GM23338 (cell line): ENCODE data around the gene CLDN19. TPM values are rescaled to one million over a fixed set of nuclear protein-coding genes. Genes with fewer than 3 reads are reported as not detected.

Experiments used
- EZH2 ChIP-seq: fragments of 200-600 bp; sonication (generic); IDR thresholded peaks from one replicate; pipeline ENCODE4 v1.8.0; 2017; ENCODE audit warnings: antibody characterized with exemption, mild to moderate bottlenecking, low read depth; ENCODE audit not compliant: unreplicated experiment
- polyA plus RNA-seq: library from polyadenylated mRNA; unstranded; fragments of >200 nt; fragmentation: Nextera tagmentation; extraction: Ambion mirVana; gene quantifications from 2 replicates; pipeline ENCODE4 v1.2.1, GENCODE V29; 2016
- total RNA-seq: library from RNA; depleted of rRNA; stranded (reverse); fragments of >200 nt; shearing (Covaris generic); gene quantifications from 2 replicates; pipeline ENCODE4 v1.2.3, GENCODE V29; 2014
- TF ChIP-seq, protein P1 (sequence below): fragments of 250-450 bp; sonication (Bioruptor Pico); IDR thresholded peaks from 2 replicates; pipeline ENCODE4 v1.5.0; 2020; ENCODE audit warnings: mild to moderate bottlenecking, moderate library complexity
- TF ChIP-seq, protein P2 (sequence below): IDR thresholded peaks from one replicate; pipeline ENCODE4 v1.6.1; 2018; ENCODE audit warnings: antibody characterized with exemption; ENCODE audit not compliant: unreplicated experiment
- TF ChIP-seq, protein P3 (sequence below): IDR thresholded peaks from 2 replicates; pipeline ENCODE4 v1.6.1; 2016; ENCODE audit warnings: antibody characterized with exemption

CLDN19 gene
- total and polyA plus RNA-seq, 2 experiments from 2014 or later, result 2.6 to 12.8 TPM

DNA sequence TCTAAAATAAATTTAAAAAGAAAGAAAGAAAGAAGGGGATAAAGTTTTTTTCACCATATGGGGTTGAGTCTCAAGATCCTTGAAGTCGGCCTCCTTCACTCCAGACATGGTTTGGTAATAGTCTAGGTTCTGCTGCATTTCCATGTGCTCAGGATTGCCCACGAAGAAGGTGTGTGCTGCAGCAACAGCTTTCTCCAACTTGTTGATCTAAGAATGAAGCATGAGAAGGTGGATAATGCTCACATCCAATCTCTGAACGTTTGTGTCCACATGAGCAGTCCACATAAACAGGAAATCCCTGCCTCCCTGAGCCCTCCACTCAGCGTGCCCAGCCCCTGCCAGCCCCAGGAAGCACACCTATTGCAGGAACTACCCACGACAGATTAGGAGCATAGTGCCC lies 22.2 kb upstream of the CLDN19 start (continued):
- TF ChIP-seq, protein P1, sequence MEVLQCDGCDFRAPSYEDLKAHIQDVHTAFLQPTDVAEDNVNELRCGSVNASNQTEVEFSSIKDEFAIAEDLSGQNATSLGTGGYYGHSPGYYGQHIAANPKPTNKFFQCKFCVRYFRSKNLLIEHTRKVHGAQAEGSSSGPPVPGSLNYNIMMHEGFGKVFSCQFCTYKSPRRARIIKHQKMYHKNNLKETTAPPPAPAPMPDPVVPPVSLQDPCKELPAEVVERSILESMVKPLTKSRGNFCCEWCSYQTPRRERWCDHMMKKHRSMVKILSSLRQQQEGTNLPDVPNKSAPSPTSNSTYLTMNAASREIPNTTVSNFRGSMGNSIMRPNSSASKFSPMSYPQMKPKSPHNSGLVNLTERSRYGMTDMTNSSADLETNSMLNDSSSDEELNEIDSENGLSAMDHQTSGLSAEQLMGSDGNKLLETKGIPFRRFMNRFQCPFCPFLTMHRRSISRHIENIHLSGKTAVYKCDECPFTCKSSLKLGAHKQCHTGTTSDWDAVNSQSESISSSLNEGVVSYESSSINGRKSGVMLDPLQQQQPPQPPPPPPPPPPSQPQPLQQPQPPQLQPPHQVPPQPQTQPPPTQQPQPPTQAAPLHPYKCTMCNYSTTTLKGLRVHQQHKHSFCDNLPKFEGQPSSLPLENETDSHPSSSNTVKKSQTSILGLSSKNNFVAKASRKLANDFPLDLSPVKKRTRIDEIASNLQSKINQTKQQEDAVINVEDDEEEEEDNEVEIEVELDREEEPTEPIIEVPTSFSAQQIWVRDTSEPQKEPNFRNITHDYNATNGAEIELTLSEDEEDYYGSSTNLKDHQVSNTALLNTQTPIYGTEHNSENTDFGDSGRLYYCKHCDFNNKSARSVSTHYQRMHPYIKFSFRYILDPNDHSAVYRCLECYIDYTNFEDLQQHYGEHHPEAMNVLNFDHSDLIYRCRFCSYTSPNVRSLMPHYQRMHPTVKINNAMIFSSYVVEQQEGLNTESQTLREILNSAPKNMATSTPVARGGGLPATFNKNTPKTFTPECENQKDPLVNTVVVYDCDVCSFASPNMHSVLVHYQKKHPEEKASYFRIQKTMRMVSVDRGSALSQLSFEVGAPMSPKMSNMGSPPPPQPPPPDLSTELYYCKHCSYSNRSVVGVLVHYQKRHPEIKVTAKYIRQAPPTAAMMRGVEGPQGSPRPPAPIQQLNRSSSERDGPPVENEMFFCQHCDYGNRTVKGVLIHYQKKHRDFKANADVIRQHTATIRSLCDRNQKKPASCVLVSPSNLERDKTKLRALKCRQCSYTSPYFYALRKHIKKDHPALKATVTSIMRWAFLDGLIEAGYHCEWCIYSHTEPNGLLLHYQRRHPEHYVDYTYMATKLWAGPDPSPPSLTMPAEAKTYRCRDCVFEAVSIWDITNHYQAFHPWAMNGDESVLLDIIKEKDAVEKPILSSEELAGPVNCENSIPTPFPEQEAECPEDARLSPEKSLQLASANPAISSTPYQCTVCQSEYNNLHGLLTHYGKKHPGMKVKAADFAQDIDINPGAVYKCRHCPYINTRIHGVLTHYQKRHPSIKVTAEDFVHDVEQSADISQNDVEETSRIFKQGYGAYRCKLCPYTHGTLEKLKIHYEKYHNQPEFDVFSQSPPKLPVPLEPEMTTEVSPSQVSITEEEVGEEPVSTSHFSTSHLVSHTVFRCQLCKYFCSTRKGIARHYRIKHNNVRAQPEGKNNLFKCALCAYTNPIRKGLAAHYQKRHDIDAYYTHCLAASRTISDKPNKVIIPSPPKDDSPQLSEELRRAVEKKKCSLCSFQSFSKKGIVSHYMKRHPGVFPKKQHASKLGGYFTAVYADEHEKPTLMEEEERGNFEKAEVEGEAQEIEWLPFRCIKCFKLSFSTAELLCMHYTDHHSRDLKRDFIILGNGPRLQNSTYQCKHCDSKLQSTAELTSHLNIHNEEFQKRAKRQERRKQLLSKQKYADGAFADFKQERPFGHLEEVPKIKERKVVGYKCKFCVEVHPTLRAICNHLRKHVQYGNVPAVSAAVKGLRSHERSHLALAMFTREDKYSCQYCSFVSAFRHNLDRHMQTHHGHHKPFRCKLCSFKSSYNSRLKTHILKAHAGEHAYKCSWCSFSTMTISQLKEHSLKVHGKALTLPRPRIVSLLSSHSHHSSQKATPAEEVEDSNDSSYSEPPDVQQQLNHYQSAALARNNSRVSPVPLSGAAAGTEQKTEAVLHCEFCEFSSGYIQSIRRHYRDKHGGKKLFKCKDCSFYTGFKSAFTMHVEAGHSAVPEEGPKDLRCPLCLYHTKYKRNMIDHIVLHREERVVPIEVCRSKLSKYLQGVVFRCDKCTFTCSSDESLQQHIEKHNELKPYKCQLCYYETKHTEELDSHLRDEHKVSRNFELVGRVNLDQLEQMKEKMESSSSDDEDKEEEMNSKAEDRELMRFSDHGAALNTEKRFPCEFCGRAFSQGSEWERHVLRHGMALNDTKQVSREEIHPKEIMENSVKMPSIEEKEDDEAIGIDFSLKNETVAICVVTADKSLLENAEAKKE (CRISPR knock-in tag), result no peak
- TF ChIP-seq, protein P2, sequence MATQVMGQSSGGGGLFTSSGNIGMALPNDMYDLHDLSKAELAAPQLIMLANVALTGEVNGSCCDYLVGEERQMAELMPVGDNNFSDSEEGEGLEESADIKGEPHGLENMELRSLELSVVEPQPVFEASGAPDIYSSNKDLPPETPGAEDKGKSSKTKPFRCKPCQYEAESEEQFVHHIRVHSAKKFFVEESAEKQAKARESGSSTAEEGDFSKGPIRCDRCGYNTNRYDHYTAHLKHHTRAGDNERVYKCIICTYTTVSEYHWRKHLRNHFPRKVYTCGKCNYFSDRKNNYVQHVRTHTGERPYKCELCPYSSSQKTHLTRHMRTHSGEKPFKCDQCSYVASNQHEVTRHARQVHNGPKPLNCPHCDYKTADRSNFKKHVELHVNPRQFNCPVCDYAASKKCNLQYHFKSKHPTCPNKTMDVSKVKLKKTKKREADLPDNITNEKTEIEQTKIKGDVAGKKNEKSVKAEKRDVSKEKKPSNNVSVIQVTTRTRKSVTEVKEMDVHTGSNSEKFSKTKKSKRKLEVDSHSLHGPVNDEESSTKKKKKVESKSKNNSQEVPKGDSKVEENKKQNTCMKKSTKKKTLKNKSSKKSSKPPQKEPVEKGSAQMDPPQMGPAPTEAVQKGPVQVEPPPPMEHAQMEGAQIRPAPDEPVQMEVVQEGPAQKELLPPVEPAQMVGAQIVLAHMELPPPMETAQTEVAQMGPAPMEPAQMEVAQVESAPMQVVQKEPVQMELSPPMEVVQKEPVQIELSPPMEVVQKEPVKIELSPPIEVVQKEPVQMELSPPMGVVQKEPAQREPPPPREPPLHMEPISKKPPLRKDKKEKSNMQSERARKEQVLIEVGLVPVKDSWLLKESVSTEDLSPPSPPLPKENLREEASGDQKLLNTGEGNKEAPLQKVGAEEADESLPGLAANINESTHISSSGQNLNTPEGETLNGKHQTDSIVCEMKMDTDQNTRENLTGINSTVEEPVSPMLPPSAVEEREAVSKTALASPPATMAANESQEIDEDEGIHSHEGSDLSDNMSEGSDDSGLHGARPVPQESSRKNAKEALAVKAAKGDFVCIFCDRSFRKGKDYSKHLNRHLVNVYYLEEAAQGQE, result no peak
- no peak for TF ChIP-seq EZH2
- TF ChIP-seq, protein P3, sequence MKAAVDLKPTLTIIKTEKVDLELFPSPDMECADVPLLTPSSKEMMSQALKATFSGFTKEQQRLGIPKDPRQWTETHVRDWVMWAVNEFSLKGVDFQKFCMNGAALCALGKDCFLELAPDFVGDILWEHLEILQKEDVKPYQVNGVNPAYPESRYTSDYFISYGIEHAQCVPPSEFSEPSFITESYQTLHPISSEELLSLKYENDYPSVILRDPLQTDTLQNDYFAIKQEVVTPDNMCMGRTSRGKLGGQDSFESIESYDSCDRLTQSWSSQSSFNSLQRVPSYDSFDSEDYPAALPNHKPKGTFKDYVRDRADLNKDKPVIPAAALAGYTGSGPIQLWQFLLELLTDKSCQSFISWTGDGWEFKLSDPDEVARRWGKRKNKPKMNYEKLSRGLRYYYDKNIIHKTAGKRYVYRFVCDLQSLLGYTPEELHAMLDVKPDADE, result no peak
